K562 (cell line): Measurements from ENCODE around the gene RHPN2. TPM values are rescaled to one million over a fixed set of nuclear protein-coding genes. Genes with fewer than 3 reads are reported as not detected.

Experiments used
- ATAC-seq: fragments of 200-7000 bp; cut with Tn5 transposase; 3 replicates; pipeline ENCODE4 v1.9.1; 2020; ENCODE audit warnings: moderate library complexity
- BruUV-seq: library from RNA; stranded (reverse); fragments of 400-500 nt; replicated peaks from 2 replicates; lab custom pipeline; 2021; lab: Mats Ljungman, UMichigan
- CTCF ChIA-PET: fragments of 300-600 bp; formaldehyde crosslinking; extraction: SDS; loops from one replicate; lab custom pipeline; 2021; ENCODE audit warnings: low intra/inter-chr PET ratio; lab: Yijun Ruan, JAX
- POLR2A ChIA-PET: fragments of 300-600, 350-650 bp; sonication (Branson Sonifier 250); formaldehyde crosslinking; extraction: SDS; loops from one replicate; lab custom pipeline; 2021; ENCODE audit warnings: antibody characterized with exemption, inconsistent platforms; lab: Yijun Ruan, JAX
- DNase-seq, 4 experiments: peaks; one replicate each; pipeline versions ENCODE4 v3.0.0 to v3.0.0-alpha.2; 2011 to 2018; ENCODE audit warnings: low spot score in 3 of 4, mixed read lengths in 3 of 4; ENCODE audit errors: extremely low read depth in 1 of 4
- FAIRE-seq: peaks from 2 replicates; lab custom pipeline; 2011; peaks lifted over from hg19 to GRCh38; lab: Jason Lieb, UNC
- H2AFZ ChIP-seq: 2 replicates; pipeline ENCODE4 v1.6.0; 2011; ENCODE audit warnings: low read depth, low read length, control low read depth, inconsistent platforms
- H3K27ac ChIP-seq: fragments of 200-600 bp; 3 replicates; pipeline ENCODE4 v1.8.0; 2011; ENCODE audit warnings: low read depth, mild to moderate bottlenecking, control low read depth, inconsistent platforms, low read length, moderate library complexity, mixed read lengths; ENCODE audit errors: extremely low read depth
- H3K27me3 ChIP-seq, 2 experiments: fragments of 300-600 bp in 1 of 2; 2 replicates in 1 of 2; 3 replicates in 1 of 2; pipeline versions ENCODE4 v1.6.0 to v1.8.0; 2011; ENCODE audit warnings: inconsistent platforms in 2 of 2, low read length in 2 of 2, mild to moderate bottlenecking in 1 of 2, mixed read lengths in 1 of 2, moderate library complexity in 1 of 2; ENCODE audit not compliant: control insufficient read depth in 2 of 2, insufficient read depth in 2 of 2
- H3K36me3 ChIP-seq: fragments of 300-600 bp; 3 replicates; pipeline ENCODE4 v1.8.0; 2011; ENCODE audit warnings: mild to moderate bottlenecking, low read length, inconsistent platforms; ENCODE audit not compliant: control insufficient read depth, insufficient read depth
- H3K4me1 ChIP-seq, 2 experiments: fragments of 200-600 bp in 1 of 2; replicated peaks in 1 of 2; 2 replicates in 1 of 2; 3 replicates in 1 of 2; pipeline versions ENCODE4 v1.5.1 to v1.8.0; 2011; ENCODE audit warnings: inconsistent platforms in 2 of 2, low read length in 2 of 2, mild to moderate bottlenecking in 1 of 2, mixed read lengths in 1 of 2, moderate library complexity in 1 of 2; ENCODE audit not compliant: control insufficient read depth in 2 of 2, insufficient read depth in 2 of 2
- H3K4me2 ChIP-seq: 2 replicates; pipeline ENCODE4 v1.6.1; 2011; ENCODE audit warnings: low read length, control low read depth, inconsistent platforms, mixed read lengths; ENCODE audit not compliant: insufficient read depth
- H3K4me3 ChIP-seq: fragments of 200-600 bp; sonication (generic), shearing (Covaris generic); 2 replicates; pipeline ENCODE4 v1.5.1; 2016; ENCODE audit warnings: control low read depth, inconsistent platforms
- H3K79me2 ChIP-seq: fragments of 200-600 bp; 3 replicates; pipeline ENCODE4 v1.8.0; 2011; ENCODE audit warnings: low read length, inconsistent platforms; ENCODE audit not compliant: control insufficient read depth, insufficient read depth
- H3K9ac ChIP-seq, 2 experiments: 2 replicates each; pipeline versions ENCODE4 v1.6.0 to v1.6.1; 2011; ENCODE audit warnings: low read depth in 2 of 2, low read length in 2 of 2, control low read depth in 1 of 2, inconsistent platforms in 1 of 2, mild to moderate bottlenecking in 1 of 2, mixed read lengths in 1 of 2; ENCODE audit not compliant: insufficient read depth in 1 of 2
- H3K9me1 ChIP-seq: one replicate; pipeline ENCODE4 v1.6.0; 2011; ENCODE audit warnings: inconsistent platforms, mild to moderate bottlenecking, low read length, moderate library complexity; ENCODE audit not compliant: control insufficient read depth, insufficient read depth
- H3K9me3 ChIP-seq: replicated peaks from 2 replicates; pipeline ENCODE4 v1.5.1; 2011; ENCODE audit warnings: low read depth, low read length, inconsistent platforms; ENCODE audit not compliant: control insufficient read depth, insufficient read depth
- H4K20me1 ChIP-seq: replicated peaks from 2 replicates; pipeline ENCODE4 v1.6.1; 2011; ENCODE audit warnings: low read length, inconsistent platforms, mixed read lengths; ENCODE audit not compliant: control insufficient read depth, insufficient read depth
- BHLHE40 ChIP-seq: IDR thresholded peaks from 2 replicates; pipeline ENCODE4 v1.6.1; 2011; ENCODE audit warnings: low read length, improper control_type of control experiment
- CEBPB ChIP-seq: fragments of 450-650 bp; IDR thresholded peaks from 2 replicates; pipeline ENCODE4 v1.6.1; 2016; ENCODE audit warnings: missing genetic modification characterization, missing compliant biosample characterization
- ETS2 ChIP-seq: IDR thresholded peaks from 2 replicates; pipeline ENCODE4 v1.6.1; 2016; ENCODE audit warnings: borderline replicate concordance, missing genetic modification characterization, mild to moderate bottlenecking, moderate library complexity, missing compliant biosample characterization; ENCODE audit not compliant: poor library complexity, severe bottlenecking
- EZH2 ChIP-seq: IDR thresholded peaks from 2 replicates; pipeline ENCODE4 v1.6.1; 2012; ENCODE audit warnings: low read depth, mild to moderate bottlenecking, inconsistent platforms, low read length, borderline replicate concordance
- FOXP1 ChIP-seq: sonication (generic); formaldehyde crosslinking; IDR thresholded peaks from 2 replicates; pipeline ENCODE4 v1.8.0; 2022; ENCODE audit warnings: mild to moderate bottlenecking, missing genetic modification reagents
- MYNN ChIP-seq, 2 experiments: sonication (generic); formaldehyde crosslinking in 1 of 2; IDR thresholded peaks; 2 replicates each; pipeline versions ENCODE4 v1.5.0 to v1.6.1; 2016 to 2020; ENCODE audit warnings: antibody characterized with exemption in 1 of 2, missing genetic modification reagents in 1 of 2
- PHF21A ChIP-seq: fragments of 450-650 bp; IDR thresholded peaks from 2 replicates; pipeline ENCODE4 v1.6.1; 2017; ENCODE audit warnings: low read depth, borderline replicate concordance
- RAD21 ChIP-seq, 2 experiments: fragments of 250-450 bp in 1 of 2; fragments of 450-650 bp in 1 of 2; sonication (Bioruptor Pico) in 1 of 2; formaldehyde crosslinking in 1 of 2; IDR thresholded peaks in 1 of 2; conservative IDR thresholded peaks in 1 of 2; 2 replicates each; pipeline versions ENCODE4 v1.4.0 to v1.8.0; 2020 to 2022; ENCODE audit warnings: mild to moderate bottlenecking in 2 of 2, moderate library complexity in 1 of 2
- TBP ChIP-seq: optimal IDR thresholded peaks from 2 replicates; pipeline ENCODE3; 2011; ENCODE audit warnings: low read depth, low read length, improper control_type of control experiment
- U2AF2 ChIP-seq: fragments of 200-400 bp; formaldehyde crosslinking; optimal IDR thresholded peaks from 2 replicates; pipeline ENCODE3; 2017; ENCODE audit warnings: low read depth, mild to moderate bottlenecking, low read length
- ZBTB49 ChIP-seq: sonication (generic); formaldehyde crosslinking; IDR thresholded peaks from 2 replicates; pipeline ENCODE4 v1.8.0; 2022; ENCODE audit warnings: missing genetic modification reagents, mild to moderate bottlenecking, borderline replicate concordance
- ZNF324 ChIP-seq: fragments of 250-450 bp; sonication (Bioruptor Pico); IDR thresholded peaks from 2 replicates; pipeline ENCODE4 v1.4.0; 2020; ENCODE audit warnings: mild to moderate bottlenecking
- ZNF584 ChIP-seq: fragments of 200-800 bp; sonication (Bioruptor generic); IDR thresholded peaks from 2 replicates; pipeline ENCODE4 v1.6.1; 2016; ENCODE audit warnings: low read depth, mild to moderate bottlenecking, missing genetic modification characterization, missing compliant biosample characterization
- WGBS: fragments of 100-300 bp; shearing (Covaris generic); methylation state at CpG from one replicate; pipeline ENCODE4 v1.1.6; 2016; ENCODE audit warnings: low coverage, mixed read lengths; ENCODE audit not compliant: insufficient coverage; ENCODE audit errors: missing lambda C conversion rate; 5-methylcytosine and 5-hydroxymethylcytosine counted together
- in situ Hi-C: fragments of 300-500 bp; cut with MboI; formaldehyde crosslinking; loops from 4 replicates; pipeline ENCODE4 v1.15.0; 2018; ENCODE audit warnings: inconsistent platforms, mixed read lengths
- intact Hi-C: fragments of 100-400 bp; cut with micrococcal nuclease; formaldehyde crosslinking; loops from 2 replicates; pipeline ENCODE4 v1.14.2; 2022
- polyA plus RNA-seq, 8 experiments: library from polyadenylated mRNA; depleted of rRNA in 4 of 8; stranded (reverse) in 5 of 8; unstranded in 3 of 8; fragments of >200 nt; fragmentation: Nextera tagmentation in 2 of 8; fragmentation: Illumina TruSeq in 1 of 8; extraction: Ambion mirVana in 2 of 8; extraction: Trizol in 1 of 8; gene quantifications; 2 replicates each; pipeline versions ENCODE4 v1.2.1 to v1.2.3, GENCODE V29; 2011 to 2014; ENCODE audit warnings: inconsistent platforms in 1 of 8, missing spikeins in 1 of 8
- total RNA-seq, 7 experiments: library from RNA; depleted of rRNA in 6 of 7; stranded (reverse); fragments of >200 nt in 6 of 7; fragmentation: Illumina TruSeq in 2 of 7; extraction: Trizol in 2 of 7; gene quantifications; 2 replicates each; pipeline versions ENCODE4 v1.2.1 to v1.2.3, GENCODE V29; 2011 to 2021; ENCODE audit warnings: low replicate concordance in 1 of 7

Gene RHPN2
- total and polyA plus RNA-seq, 9 of the 15 experiments (the other 6 are each of a cell fraction or from before 2014, with no cell fraction given): 0.63 to 9.9 (median 3.2) TPM

- H4K20me1 ChIP-seq: no peaks in the 10 kb centered on the region
- BruUV-seq: no TSS peak
- peaks cover 1% of the 10 kb centered on the region; the same call in 2 of the 3 replicates for H3K79me2 ChIP-seq
- 23% methylated on average over 14 of the region's 14 CpGs for WGBS
- FAIRE-seq (peak; percentile 60), DNase-seq (peak; percentile 52 to 81 (median 56)), ATAC-seq (no peak)
- no peak overlapping the region for H3K4me2 ChIP-seq
- intact Hi-C loops: loop anchor here (1.0 to 10.0 kb wide), 4 partner anchors 143 to 398 kb away; partner anchors contain the start of genes CEBPG and NUDT19
- H3K27me3 ChIP-seq: no peaks in the 10 kb centered on the region
- no peak overlapping the region for H2AFZ ChIP-seq
- CTCF ChIA-PET: interaction anchor here (0.6 to 2.8 kb wide), 6 partner anchors 75 to 430 kb away, joined by 3 to 27 read pairs (median 4); no protein-coding TSS in a partner anchor
- H3K4me3 ChIP-seq: no peak overlapping the region
- H3K4me1 ChIP-seq: peaks cover 0 to 4% of the 10 kb centered on the region in 2 experiments; a peak in 2 of 5 replicates
- no peaks in the 10 kb centered on the region for H3K9me3 ChIP-seq
- H3K9me1 ChIP-seq: no peaks in the 10 kb centered on the region
- H3K27ac ChIP-seq: no peak overlapping the region
- H3K36me3 ChIP-seq: peaks cover 12% of the 10 kb centered on the region; the same call in 1 of the 3 replicates
- POLR2A ChIA-PET: interaction anchor here (0.6 to 1.7 kb wide), 4 partner anchors 10 to 302 kb away, joined by 3 to 7 read pairs (median 4); no protein-coding TSS in a partner anchor
- in situ Hi-C loops: no loop called here
- H3K9ac ChIP-seq: no peak overlapping the region
- TF ChIP-seq RAD21 (CRISPR knock-in tag; conservative IDR thresholded peaks at IDR 0.05 in 1 of 2, IDR thresholded peaks at IDR 0.05 in 1 of 2) (peak; percentile 81 to 89), U2AF2 (no peak), ETS2 (tag) (no peak), ZNF324 (no peak), CEBPB (tag) (no peak), ZNF584 (CRISPR knock-in tag) (no peak), PHF21A (no peak), MYNN (IDR thresholded peaks at IDR 0.05) (no peak), MYNN (CRISPR knock-in tag; IDR thresholded peaks at IDR 0.05) (no peak), FOXP1 (CRISPR knock-in tag) (no peak), BHLHE40 (peak; percentile 22; the same call in 1 of the 2 replicates), ZBTB49 (CRISPR knock-in tag) (no peak), EZH2 (no peak), TBP (no peak)
Observed at GRCh38 chr19:32976223-32976805, 88.4 kb downstream of the RHPN2 start.
